Nucleus accumbens (tissue), 56 donors: Measurements from ENCODE around the gene NT5E.

ENCODE experiments used
- DNase-seq, 56 donors: peaks; one replicate each; lab custom pipeline; 2025; lab: John Stamatoyannopoulos, UW

The NT5E gene

DNA sequence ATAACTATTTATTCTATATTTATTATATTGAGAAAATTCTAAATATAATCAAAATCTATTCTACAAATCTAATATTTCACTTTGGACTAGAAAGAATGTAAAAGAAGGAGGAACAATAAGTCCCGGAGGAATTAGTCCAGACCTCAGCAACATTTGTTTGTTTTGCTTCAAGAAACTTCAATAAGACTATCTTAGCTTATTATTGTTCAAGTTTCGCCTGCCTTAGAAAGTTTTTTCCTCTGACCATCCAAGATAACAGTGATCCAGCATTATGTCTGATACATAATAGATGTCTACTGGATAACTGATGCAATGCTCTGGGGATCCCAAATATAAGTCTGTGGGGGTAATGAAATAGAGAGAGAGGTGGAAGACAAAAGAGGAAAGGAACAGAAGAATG is 28.7 kb upstream of the NT5E start:
- DNase-seq = no peak

DNA sequence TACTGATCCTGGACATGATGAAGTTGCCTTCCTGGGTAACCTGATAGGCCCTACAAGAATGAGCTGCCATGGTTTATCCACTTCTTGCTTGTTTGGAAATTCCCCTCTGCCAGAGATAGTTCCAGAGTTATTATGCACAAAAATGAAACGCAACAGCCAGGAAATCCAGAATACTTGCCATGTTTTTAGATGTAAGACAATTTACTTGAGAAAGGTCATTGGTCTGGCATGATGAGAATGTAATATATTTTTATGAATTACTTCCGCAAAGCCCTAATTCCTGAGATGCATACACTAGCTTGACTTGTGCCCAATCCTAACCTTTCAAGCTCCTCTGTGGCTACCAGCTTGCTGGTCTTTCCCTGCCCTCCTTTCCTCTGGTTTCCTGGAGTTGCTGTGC is 27.9 kb upstream of the NT5E start:
- DNase-seq = no peak

DNA sequence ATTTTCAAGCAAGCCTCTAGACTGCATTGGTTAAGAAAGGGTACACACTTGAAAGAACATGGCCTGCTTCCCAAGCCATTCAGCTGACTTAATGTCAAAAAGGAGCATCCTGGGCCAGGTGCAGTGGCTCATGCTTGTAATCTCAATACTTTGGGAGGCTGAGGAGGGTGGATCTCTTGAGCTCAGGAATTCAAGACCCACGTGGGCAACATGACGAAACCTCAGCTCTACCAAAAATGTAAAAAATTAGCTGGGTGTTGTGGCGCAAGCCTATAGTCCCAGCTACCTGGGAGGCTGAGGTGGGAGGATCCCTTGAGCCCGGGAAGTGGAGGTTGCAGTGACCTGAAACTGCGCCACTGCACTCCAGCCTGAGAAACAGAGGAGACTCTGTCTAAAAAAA is 26.9 kb upstream of the NT5E start:
- DNase-seq = no peak

DNA sequence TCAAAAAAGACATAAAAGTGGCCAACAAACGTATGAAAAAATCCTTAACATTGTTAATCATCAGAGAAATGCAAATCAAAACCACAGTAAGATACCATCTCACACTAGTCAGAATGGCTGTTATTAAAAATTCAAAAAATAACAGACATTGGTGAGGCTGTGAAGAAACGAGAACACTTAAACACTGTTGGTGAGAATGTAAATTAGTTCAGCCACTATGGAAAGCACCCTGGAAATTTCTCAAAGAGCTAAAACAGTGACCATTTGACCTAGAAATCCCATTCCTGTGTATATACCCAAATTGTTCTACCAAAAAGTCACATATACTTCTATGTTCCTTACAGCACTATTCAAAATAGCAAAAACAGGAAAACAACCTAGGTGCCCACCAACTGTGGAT is 24.9 kb upstream of the NT5E start:
- no peak for DNase-seq

DNA sequence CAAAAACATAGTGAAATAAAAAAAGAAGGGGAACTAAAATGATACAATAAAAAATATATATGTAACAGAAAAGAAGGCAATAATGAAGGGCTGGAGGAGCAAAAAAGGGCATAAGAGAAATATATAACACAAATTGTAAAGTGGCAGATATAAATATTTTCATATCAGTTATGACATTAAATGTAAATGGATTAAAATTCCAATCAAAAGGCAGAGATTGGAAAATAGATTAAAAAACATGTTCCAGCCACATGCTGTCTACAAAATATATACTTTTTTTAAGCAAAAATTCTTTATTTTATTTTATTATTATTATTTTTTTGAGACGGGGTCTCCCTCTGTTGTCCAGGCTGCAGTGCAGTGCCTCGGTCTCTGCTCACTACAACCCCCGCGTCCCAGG is 23.9 kb upstream of the NT5E start:
- no peak for DNase-seq

DNA sequence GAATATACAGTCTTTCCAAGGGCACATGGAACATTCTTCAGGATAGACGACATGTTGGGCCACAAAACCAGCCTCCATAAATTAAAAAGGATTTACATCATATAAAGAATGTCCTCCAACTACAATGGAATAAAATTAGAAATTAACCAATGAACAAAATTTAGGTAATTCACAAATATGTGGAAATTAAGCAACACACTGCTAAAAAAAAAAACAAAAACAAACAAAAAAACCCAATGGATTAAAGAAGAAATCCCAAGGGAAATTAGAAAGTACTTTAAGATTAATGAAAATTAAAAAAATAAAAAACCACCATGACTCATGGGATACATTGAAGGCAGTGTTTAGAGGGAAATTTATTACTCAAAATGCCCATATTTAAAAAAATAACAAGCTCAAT is 21.4 kb upstream of the NT5E start:
- no peak for DNase-seq

DNA sequence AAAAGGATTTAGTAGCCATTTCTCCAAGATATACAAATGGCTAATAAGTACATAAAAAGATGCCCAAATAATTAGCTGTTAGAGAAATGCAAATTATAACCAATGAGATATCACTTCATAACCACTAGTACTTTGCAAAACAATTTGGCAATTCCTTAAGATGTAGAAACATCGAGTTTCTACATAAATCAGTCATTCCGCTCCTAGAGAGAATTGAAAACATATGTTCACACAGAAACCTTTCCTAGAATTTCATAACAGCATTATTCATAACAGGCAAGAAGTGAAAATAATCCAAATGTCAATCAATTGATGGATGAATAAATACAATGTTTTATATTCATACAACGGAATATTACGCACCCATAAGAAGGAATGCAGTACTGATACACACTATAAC is 20.5 kb upstream of the NT5E start:
- DNase-seq = no peak

DNA sequence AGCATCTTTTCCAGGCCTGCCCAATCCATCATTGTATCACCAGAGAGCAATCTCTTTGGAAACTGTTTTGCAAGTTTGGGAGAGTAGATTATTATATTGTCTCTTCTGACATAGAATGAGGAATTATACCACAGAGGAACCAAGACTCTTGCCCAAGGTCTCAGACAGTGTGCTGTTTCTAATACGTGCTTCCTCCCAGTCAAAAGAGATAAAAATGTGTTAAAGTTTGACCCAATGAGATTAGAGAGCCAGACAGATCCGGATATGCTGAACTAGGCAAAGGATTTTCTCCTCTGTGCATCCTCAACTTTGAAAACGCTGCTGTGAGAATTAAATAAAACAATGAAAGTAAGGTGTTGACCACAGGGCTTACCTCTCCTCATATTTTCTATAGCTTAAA is 18.6 kb upstream of the NT5E start:
- DNase-seq = no peak

DNA sequence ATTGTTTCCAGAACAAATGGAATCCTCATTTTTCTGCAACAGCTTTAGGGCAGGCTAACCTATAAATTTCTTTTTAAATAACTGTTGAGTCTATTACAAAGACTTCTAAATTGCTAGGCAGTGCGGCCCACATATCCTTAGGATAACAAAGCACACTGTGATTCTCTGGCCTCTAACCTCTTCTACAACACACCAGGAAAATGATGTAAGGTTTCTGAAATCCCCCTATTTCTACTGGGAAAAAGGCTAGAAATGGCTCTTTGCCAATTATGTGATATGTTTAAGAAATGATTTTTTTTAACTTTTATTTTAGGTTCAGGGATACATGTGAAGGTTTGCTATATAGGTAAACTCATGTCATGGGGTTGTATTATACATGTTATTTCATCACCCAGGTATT is 17.3 kb upstream of the NT5E start:
- no peak for DNase-seq

DNA sequence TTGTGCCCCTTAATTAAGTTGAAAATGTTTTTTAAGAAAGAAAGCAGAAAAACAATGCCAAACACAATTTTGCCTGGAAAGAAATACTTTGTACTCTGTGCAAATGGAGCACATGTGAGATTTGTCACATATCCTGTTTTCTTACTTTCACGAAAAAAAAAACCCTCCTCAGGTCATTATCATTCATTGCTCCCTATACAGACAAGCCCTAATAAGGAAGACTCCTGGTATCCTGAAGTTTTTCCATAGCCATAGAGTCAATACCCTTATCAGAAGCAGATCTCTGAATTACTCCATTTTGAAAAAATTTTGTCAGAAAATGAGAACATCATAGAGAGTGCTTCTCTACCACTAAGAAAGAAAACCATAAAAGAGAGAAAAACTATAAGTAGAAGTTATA is 14.0 kb upstream of the NT5E start:
- DNase-seq = no peak

DNA sequence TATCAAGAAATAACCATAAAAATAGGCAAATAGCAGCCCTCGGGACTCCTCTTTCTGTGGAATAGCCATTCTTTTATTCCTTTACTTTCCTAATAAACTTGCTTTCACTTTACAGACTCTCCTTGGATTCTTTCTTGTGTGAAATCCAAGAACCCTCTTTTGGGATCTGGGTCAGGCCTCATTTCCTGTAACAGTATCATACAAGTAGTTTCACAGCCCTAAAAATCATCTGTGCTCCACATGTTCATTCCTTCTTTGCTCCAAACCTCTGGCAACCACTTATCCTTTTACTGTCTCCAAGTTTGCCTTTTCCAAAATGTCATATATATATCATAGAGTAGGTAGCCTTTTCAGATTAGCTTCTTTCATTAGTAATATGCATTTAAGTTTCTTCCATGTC is 13.5 kb upstream of the NT5E start:
- no peak for DNase-seq

DNA sequence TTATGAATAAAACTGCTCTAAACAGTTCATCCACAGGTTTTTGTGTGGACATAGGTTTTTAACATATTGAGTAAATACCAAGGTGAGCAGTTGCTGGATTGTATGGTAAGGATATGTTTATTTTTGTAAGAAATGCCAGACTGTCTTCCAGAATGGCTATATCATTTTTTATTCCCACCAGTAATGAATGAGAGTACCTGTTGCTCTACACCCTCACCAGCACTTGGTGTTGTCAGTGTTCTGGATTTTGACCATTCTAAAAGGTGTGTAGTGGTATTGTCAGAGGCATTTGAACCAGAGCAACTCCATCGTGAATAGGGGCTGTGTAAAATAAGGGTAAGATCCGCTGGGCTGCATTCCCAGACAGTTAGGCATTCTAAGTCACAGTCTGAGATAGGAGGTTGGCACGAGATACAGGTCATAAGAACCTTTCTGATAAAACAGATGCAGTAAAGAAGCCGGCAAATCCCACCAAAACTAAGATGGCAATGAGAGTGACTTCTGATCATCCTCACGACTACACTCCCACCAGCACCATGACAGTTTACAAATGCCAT is 12.9 kb upstream of the NT5E start:
- DNase-seq = no peak

DNA sequence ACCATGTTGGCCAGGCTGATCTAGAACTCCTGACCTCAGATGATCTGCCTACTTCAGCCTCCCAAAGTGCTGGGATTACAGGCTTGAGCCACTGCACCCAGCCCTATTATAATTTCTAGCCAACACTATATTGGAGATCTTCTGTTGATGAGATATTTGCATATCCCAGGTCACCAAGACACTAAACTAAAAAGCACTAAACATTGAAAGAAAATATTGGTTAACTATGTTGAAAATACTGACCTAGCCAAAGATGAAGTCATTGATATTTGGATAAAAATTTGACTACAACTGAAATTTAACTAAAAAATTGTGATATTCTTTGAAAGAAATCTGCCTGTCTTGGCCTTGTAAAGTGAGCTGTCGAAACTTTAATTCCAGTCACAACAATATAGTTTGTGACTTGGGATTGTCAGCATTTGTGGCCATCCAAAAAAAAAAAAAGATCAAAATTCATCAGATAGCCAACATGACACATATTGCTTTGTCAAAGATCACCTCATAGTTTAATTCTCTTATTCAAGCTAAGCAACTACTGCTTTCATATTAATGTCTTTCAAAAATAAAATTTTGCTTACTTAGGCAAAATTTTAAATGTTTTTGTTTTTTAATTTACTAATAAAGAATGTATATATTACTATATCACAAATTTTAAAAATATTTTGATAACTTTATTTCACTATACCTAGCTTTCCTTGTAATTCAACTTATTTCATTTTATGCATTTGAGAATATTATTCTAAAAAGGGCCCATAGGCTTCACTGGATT is 6.3 kb upstream of the NT5E start:
- DNase-seq = no peak

DNA sequence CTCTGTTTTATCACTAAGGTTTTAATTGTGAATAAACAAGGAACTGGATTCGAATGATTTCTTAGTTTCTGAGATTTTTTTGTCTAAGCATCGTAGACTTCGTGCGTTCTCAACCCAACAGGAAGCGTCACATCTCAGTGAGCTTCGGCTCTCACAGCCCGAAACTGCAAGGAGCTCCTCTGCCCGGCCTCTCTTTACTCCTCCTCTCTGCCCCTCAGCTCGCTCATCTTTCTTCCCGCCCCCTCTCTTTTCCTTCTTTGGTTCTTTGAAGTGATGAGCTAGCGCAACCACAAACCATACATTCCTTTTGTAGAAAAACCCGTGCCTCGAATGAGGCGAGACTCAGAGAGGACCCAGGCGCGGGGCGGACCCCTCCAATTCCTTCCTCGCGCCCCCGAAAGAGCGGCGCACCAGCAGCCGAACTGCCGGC is 480 bp upstream of the NT5E start:
- DNase-seq = peak in 3 of 56 donors; percentile 36 to 58 (median 39)

DNA sequence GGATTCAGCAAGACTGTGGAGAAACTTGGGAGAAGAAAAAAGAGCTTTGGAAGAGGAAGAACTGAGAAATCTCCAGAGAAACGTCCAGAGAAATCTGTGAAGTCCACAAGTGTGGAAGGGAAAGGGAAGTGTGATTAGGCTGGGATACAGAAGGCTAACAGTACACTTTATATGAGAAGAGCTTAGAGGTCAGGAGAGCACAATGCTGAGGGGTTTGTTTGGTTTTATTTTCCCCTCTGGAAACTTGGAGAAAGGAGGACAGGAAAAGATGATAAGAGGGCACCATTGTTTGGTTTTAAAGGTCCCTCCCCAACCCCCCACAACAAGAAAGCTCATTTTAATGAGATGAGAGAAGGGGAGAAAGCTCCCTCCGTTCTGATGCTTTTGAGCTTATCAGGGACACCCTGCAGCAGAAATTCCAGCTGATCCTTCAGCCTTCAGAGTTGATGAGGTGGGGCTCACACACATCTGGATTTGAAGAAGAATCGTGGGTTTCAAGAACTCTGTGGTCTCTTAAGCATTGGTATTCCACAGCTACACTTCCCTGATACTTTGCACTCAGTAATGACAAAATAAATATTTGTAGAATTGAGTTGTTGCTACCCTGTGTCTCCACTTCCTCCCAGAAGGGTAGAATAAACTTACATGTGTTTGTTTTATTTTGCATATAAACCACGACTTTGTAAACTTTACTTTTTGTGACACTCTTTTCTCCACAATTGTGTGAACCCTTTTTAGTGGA is 1.9 kb downstream of the NT5E start:
- no peak for DNase-seq

DNA sequence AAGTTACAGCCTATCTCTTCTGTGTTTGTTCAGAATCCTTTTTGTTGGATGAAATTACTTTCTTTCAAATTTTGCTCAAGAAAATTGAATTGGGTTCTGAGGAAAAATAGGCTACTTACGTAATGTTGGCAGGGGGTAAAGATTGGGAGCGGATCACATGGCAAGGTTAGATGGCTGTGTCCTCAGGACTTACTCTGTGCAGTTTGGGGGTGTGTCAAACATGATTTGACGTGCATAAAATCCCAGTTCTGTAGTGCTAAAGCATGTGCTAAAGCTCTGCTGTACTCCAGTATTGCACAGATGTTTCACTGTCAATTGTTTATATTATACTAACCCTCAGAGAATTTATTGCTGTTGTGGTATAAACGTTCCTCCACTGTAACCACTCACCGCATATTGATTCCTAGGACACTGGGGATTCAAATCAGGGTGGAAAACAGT is 2.6 kb downstream of the NT5E start:
- no peak for DNase-seq

DNA sequence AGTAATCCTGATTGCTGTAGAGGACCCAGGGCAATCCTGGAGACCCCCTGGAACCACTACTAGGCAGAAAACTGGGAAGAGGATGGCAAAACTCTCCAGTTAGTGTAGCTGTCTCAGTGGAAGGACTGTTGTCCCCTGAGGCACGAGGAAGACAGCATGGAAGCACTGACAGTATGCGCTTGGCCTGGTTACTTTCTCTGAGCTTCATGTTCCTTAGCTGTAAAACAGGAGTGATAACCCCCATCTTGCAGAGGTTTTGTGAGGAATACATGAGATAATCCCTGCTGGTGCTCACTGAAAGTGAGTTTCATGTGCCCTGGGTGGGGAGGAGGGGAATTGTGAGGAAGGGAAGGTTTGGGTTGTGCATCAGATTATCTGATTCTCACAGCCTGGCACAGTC is 3.2 kb downstream of the NT5E start:
- DNase-seq = no peak

DNA sequence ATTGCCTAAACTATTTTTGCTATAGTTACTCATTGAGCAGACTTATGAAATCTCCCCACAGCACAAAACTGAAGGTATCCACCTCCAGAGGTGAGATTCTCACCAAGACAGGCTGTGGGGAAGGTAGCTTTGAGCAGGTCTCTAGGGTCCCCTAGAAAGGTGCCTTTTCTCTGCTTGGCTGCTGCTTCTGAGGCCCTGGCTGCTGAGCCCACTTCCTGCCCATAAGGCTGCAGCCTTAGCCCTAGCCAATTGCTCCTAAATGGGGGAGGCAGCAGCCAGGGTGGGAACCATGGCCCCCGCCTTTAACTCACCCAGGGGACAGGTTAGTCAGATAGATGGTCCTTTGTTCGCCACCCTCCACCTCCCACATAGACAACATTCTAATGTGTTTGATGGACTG is 3.6 kb downstream of the NT5E start:
- no peak for DNase-seq

DNA sequence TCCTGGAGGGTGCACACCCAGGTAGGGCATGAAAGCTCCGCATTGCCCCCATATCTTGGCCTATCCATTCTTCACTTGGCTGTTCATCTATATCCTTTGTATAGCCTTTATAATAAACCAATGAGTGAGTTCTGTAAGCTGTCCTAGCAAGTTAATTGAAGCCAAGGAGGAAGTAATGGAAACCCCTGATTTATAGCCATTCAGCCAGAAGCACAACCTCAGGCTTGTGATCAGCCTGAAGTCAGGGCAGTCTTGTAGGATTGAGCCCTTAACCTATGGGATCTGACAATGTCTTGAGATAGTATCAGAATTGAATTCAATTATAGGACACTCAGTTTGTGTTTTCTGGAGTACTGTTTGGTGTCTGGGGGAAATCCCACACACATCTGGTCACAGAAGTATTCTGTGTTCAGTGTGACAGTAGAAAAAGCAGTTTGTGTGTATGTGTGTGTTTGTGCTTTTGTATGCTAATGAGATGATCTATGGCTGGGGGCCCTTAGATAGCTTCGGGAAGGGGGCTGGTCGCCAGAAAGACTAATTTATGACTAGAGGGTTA is 5.7 kb downstream of the NT5E start:
- no peak for DNase-seq

DNA sequence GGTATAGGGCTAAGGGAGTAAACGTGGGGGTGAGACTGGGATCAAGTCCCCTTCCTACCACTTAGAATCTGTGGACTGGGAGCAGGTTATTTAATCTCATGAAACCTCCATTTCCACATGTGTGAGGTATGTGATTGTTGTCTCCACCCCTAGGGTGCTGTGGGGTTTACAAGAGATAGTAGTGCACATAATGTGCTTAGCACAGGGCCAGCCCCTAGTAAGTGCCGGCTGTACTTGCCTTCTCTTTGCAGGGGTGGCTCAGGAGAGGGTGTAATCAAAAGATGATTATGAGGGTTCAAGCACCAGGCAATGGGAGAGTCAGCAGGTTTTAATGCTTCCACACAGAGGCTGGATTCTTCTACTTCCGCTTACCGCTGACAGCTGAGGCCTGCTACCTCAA is 6.9 kb downstream of the NT5E start:
- DNase-seq = no peak

DNA sequence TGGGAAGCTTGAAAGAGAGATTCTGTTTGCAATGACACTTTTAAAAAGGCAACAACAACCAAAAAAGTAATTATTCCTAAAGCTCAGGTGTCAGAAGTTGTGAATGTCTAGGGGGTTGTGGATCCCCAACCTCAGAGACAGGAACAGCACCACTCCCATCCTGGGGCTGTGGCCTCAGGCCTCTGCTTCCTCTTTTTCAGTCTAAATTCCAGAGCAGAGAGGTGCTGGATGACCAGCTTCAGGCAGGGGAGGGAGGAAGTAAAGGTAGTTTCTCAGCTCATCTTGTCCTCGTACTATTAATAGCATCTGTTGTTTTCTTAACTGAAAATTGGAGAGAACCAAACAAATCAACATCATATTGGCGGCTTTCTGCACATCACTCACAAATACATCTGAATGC is 8.3 kb downstream of the NT5E start:
- DNase-seq = no peak

DNA sequence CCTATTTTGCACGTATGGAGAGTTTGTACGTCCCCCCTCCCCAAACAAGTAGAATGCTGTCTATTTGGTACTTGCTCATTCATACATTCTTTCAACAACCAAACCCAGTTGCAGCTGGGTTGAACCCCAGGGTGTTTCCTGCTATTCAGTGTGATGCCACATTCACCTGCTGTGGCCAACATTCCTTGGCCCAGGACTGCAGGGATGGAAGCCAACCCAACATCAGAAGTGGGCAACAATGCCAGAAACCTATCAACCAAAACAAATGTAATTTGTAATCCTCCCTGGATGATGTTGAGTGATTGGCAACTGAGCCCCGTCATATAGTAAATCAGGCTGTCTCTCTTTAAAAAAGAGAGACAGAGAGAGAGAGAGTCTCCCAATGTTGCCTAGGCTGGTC is 8.9 kb downstream of the NT5E start:
- DNase-seq = no peak
